T-cell (primary cell): Measurements from ENCODE around the gene ADCY1. TPM values are rescaled to one million over a fixed set of nuclear protein-coding genes. Genes with fewer than 3 reads are reported as not detected.

ENCODE experiments used
- ATAC-seq, 4 experiments: fragments of 200-7000 bp in 3 of 4; fragments of 150-1000 bp in 1 of 4; cut with Tn5 transposase; replicated peaks in 1 of 4; 1 replicate in 3 of 4; 2 replicates in 1 of 4; pipeline ENCODE4 v1.10.0; 2021; ENCODE audit warnings: moderate library complexity in 3 of 4, mild to moderate bottlenecking in 2 of 4, moderate number of reproducible peaks in 1 of 4
- CTCF ChIA-PET, 2 donors: fragments of 300-600 bp; sonication (Branson Sonifier 250); formaldehyde crosslinking; loops; one replicate each; lab custom pipeline; 2022; ENCODE audit warnings: antibody characterized with exemption in 2 of 2; lab: Charles Lee
- POLR2A ChIA-PET, 2 donors: fragments of 300-600 bp; sonication (Branson Sonifier 250); formaldehyde crosslinking; loops; one replicate each; lab custom pipeline; 2022; ENCODE audit warnings: antibody characterized with exemption in 2 of 2; lab: Charles Lee
- DNase-seq, 35 experiments: peaks; one replicate each; pipeline versions ENCODE4 v3.0.0 to v3.0.0-alpha.2; 2013 to 2023
- H3K27ac ChIP-seq: one replicate; pipeline ENCODE4 v1.5.1; 2013; ENCODE audit warnings: low read length
- H3K27me3 ChIP-seq, 2 experiments: replicated peaks in 1 of 2; 1 replicate in 1 of 2; 2 replicates in 1 of 2; pipeline versions ENCODE4 v1.6.1 to v1.7.0; 2013; ENCODE audit warnings: low read length in 1 of 2, mixed read lengths in 1 of 2; ENCODE audit not compliant: control insufficient read depth in 2 of 2, insufficient read depth in 2 of 2; ENCODE audit errors: extremely low read depth in 1 of 2
- H3K36me3 ChIP-seq, 2 donors: 1 replicate in 1 of 2; 2 replicates in 1 of 2; pipeline versions ENCODE4 v1.6.1 to v1.7.0; 2013; ENCODE audit warnings: low read length in 1 of 2; ENCODE audit not compliant: control insufficient read depth in 2 of 2, insufficient read depth in 1 of 2; ENCODE audit errors: extremely low read depth in 1 of 2
- H3K4me1 ChIP-seq, 2 experiments: 1 replicate in 1 of 2; 2 replicates in 1 of 2; pipeline versions ENCODE4 v1.6.1 to v1.7.0; 2013; ENCODE audit warnings: low read length in 2 of 2, mixed read lengths in 1 of 2; ENCODE audit not compliant: insufficient read depth in 2 of 2, control insufficient read depth in 1 of 2; ENCODE audit errors: extremely low read depth in 1 of 2
- H3K4me3 ChIP-seq, 2 donors: 1 replicate in 1 of 2; 2 replicates in 1 of 2; pipeline versions ENCODE4 v1.5.1 to v1.7.0; 2013; ENCODE audit warnings: mild to moderate bottlenecking in 2 of 2, low read length in 1 of 2, moderate library complexity in 1 of 2; ENCODE audit not compliant: control insufficient read depth in 1 of 2; ENCODE audit errors: extremely low read depth in 1 of 2
- H3K9me3 ChIP-seq: 2 replicates; pipeline ENCODE4 v1.7.0; 2013
- H3K27ac Mint-ChIP-seq, 2 donors: one replicate each; pipeline ENCODE4 v1.8.0; 2020 to 2021; ENCODE audit warnings: mild to moderate bottlenecking in 2 of 2, mixed read lengths in 2 of 2
- H3K27me3 Mint-ChIP-seq, 2 donors: one replicate each; pipeline ENCODE4 v1.8.0; 2021 to 2022; ENCODE audit warnings: mixed read lengths in 2 of 2
- H3K36me3 Mint-ChIP-seq: one replicate; pipeline ENCODE4 v1.8.0; 2021; ENCODE audit warnings: mixed read lengths
- H3K4me1 Mint-ChIP-seq, 3 donors: one replicate each; pipeline ENCODE4 v1.8.0; 2020 to 2022; ENCODE audit warnings: mixed read lengths in 3 of 3, mild to moderate bottlenecking in 1 of 3
- H3K4me3 Mint-ChIP-seq, 3 donors: one replicate each; pipeline ENCODE4 v1.8.0; 2020 to 2022; ENCODE audit warnings: mild to moderate bottlenecking in 3 of 3, mixed read lengths in 3 of 3, moderate library complexity in 3 of 3
- H3K9me3 Mint-ChIP-seq, 3 donors: one replicate each; pipeline ENCODE4 v1.8.0; 2020 to 2022; ENCODE audit warnings: mixed read lengths in 3 of 3
- WGBS: methylation state at CpG from one replicate; pipeline ENCODE4 v1.1.5; 2013; ENCODE audit warnings: missing lambda C conversion rate; ENCODE audit not compliant: insufficient coverage; 5-methylcytosine and 5-hydroxymethylcytosine counted together
- total RNA-seq, 35 experiments: library from RNA in 6 of 35; stranded (reverse) in 6 of 35; fragments of 120-200 nt in 1 of 35; gene quantifications; one replicate each; pipeline versions ENCODE4 v1.2.1 to v1.2.4 and lab custom pipeline; 2013 to 2026

ADCY1 gene
- total RNA-seq, 5 donors from 2014 or later (not counting 1 experiment from before 2014, with no cell fraction given): 0.03 to 0.44 (median 0.05) TPM

DNA sequence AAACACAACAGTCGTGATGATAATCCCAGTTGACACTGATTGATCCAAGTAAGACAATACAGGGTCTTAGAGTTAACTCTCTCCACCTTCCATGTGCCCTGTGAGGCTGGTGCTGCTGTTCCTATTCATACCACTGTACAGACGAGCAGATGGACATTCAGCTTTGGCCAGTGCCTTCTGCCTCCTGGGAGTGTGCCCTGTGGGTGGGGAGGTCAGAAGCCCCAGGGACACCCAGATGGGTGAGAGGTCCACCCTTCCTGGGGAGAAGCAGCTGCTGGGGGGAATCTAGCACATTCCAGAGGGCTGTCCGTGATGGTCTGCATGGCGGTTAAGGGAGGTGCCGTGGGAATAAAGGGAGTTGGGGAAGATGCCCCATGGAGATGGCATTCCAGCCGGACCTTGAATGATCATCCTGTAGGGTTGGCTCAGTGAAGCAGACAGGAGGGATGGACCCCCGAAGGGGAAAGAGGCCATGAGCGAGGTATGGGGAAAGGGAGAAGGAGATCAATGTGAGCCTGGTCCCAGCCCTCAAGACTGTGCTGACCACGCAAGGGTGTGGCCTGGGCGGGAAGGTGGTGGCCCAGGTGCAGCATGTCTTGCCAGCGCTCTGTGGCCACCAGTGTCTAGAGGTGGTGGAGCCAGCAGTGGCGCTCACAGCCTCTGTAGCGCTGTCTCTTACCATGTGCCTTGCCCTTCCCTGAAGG, 74.0 kb downstream of the ADCY1 start:
- no peaks in the 10 kb centered on the region for H3K36me3 ChIP-seq
- Mint-ChIP-seq H3K9me3 (peaks cover 0 to 3% (median 0%) of the 10 kb centered on the region in 3 donors), H3K36me3 (no peaks in the 10 kb centered on the region), H3K4me3 (no peak overlapping the region), H3K27ac (no peak overlapping the region), H3K27me3 (peaks cover 2 to 4% of the 10 kb centered on the region in 2 donors), H3K4me1 (peaks cover 0 to 6% (median 3%) of the 10 kb centered on the region in 3 donors)
- POLR2A ChIA-PET: no interaction called here
- 87% methylated on average over 11 of the region's 13 CpGs for WGBS
- ATAC-seq (no peak), DNase-seq (no peak)
- no peak overlapping the region for H3K27ac ChIP-seq
- H3K4me3 ChIP-seq: no peak overlapping the region
- H3K27me3 ChIP-seq: peaks cover 0 to 24% of the 10 kb centered on the region in 2 experiments
- H3K9me3 ChIP-seq: no peaks in the 10 kb centered on the region
- CTCF ChIA-PET: no interaction called here
- no peaks in the 10 kb centered on the region for H3K4me1 ChIP-seq

- H3K4me1 Mint-ChIP-seq: peaks cover 0 to 6% (median 3%) of the 10 kb centered on the region in 3 donors
- ChIA-PET POLR2A (no interaction called here), CTCF (no interaction called here)
- peaks cover under 1 to 4% of the 10 kb centered on the region in 2 donors for H3K27me3 Mint-ChIP-seq
- no peak for DNase-seq
- Histone ChIP-seq H3K9me3 (no peaks in the 10 kb centered on the region), H3K27ac (no peak overlapping the region), H3K36me3 (no peaks in the 10 kb centered on the region), H3K27me3 (peaks cover 0 to 24% of the 10 kb centered on the region in 2 experiments), H3K4me1 (no peaks in the 10 kb centered on the region), H3K4me3 (no peak overlapping the region)
- H3K9me3 Mint-ChIP-seq: peaks cover 0 to 3% (median 0%) of the 10 kb centered on the region in 3 donors
- H3K36me3 Mint-ChIP-seq: no peaks in the 10 kb centered on the region
- WGBS: 64% methylated on average over 4 of the region's 10 CpGs
- no peak overlapping the region for H3K4me3 Mint-ChIP-seq
- no peak overlapping the region for H3K27ac Mint-ChIP-seq
- no peak for ATAC-seq
Measured at GRCh38 chr7:45648671-45648995, 74.5 kb downstream of the ADCY1 start.

DNA sequence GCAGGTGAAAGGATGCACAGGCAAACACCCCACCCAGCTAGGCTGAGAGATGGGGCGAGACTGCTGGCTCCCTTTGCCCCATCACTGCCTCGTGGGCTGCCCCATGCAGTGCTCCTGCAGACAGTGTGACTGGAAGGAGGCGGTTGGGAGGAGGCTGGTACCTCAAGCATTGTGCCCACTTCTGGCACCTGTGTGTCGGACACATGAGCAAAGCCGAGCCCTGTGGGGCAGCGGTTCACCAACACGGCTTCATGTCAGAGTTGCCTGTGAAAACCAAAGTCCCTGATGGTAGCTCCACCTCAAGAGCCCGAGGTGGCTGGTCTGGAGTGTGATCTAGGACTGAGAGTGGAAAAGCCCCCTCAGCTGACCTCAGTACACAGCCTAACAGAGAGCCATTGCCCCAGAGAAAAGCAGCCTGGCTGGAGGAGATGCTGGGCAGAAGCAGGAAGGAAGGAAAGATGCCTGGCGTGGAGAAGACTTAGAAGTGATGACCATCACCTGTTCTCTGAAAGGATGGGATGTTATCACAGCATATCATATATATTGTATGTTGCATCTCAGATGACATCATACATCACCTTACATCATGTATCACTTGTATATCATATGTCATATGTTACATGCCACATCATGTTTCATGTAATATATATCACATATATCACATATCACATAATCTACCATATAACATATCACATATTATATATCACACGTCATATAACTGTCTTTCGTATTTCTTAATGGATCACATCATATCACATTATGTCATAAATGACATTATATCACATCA, 75.6 kb downstream of the ADCY1 start:
- WGBS: 100% methylated on average over 4 of the region's 11 CpGs

DNA sequence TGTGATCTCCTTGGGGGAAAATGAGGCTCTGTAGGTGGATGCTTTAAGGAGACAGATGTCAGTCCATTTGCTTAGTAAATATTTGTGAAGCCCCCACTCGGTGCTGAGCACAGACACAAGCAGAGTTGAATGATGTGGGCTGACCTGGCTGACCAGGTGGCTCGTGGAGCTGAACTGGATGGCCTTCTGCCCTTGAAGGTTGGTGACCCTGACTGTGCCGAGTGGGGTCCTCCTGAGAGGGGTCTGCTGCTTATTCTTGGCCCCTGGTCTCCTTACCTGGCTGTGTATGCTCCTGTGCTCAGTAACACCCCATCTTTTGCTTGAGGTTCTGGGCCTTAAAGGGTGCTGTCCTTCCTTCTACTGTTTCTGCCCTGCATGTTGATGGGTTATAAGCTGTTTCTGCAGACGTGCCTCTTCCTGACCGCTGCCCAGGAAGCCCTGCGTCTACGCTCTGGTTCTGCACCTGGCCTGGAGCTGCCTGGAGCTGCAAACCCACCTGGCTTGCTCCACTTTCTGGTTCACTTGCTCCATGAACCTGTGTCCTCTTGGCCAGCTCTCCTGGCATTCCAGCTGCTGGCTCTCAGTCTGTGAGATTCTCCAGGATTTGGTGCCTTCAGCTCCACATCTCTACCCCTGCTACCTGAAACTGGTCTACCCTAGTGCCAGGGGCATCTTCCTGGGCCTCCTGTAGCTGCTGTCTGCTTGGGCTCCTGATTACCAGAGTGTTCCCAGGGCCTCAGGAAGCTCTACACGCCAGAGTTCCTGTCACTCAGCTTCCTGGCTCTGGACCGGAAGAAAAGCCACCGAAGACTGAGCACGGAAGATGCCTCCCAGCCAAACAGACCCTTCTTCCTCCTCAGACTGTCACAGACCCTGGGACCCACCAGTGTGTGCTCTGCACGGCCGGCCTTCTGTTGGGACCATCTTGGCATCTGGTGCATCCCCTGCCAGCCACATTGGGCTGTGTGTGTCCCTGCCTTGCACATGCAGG, 76.5 kb downstream of the ADCY1 start:
- no peak overlapping the region for H3K4me3 ChIP-seq
- no peaks in the 10 kb centered on the region for H3K36me3 ChIP-seq
- Mint-ChIP-seq H3K36me3 (no peaks in the 10 kb centered on the region), H3K27me3 (no peaks in the 10 kb centered on the region), H3K27ac (no peak overlapping the region), H3K4me1 (peaks cover 0 to 6% (median 3%) of the 10 kb centered on the region in 3 donors), H3K9me3 (peaks cover 0 to 3% (median 0%) of the 10 kb centered on the region in 3 donors), H3K4me3 (no peak overlapping the region)
- no peaks in the 10 kb centered on the region for H3K9me3 ChIP-seq
- WGBS: 65% methylated on average over 10 of the region's 13 CpGs
- no peaks in the 10 kb centered on the region for H3K4me1 ChIP-seq
- ATAC-seq (no peak), DNase-seq (no peak)
- no peak overlapping the region for H3K27ac ChIP-seq
- H3K27me3 ChIP-seq: peaks cover 0 to 17% of the 10 kb centered on the region in 2 experiments
- CTCF ChIA-PET: no interaction called here
- POLR2A ChIA-PET: no interaction called here

More for the DNA sequence above, 75.6 kb downstream of the ADCY1 start:
- Histone ChIP-seq H3K27me3 (peaks cover 0 to 24% of the 10 kb centered on the region in 2 experiments), H3K4me3 (no peak overlapping the region), H3K4me1 (no peaks in the 10 kb centered on the region), H3K36me3 (no peaks in the 10 kb centered on the region), H3K27ac (no peak overlapping the region), H3K9me3 (no peaks in the 10 kb centered on the region)
- ChIA-PET POLR2A (no interaction called here), CTCF (no interaction called here)
- Mint-ChIP-seq H3K4me3 (no peak overlapping the region), H3K27me3 (no peaks in the 10 kb centered on the region), H3K27ac (no peak overlapping the region), H3K9me3 (peaks cover 0 to 3% (median 0%) of the 10 kb centered on the region in 3 donors), H3K4me1 (peaks cover 0 to 6% (median 3%) of the 10 kb centered on the region in 3 donors), H3K36me3 (no peaks in the 10 kb centered on the region)
- DNase-seq (no peak), ATAC-seq (no peak)

- ChIA-PET CTCF (no interaction called here), POLR2A (no interaction called here)
- Mint-ChIP-seq H3K4me1 (peaks cover 0 to 6% (median 3%) of the 10 kb centered on the region in 3 donors), H3K4me3 (no peak overlapping the region), H3K27ac (no peak overlapping the region), H3K36me3 (no peaks in the 10 kb centered on the region), H3K9me3 (peaks cover 0 to 3% (median 0%) of the 10 kb centered on the region in 3 donors), H3K27me3 (no peaks in the 10 kb centered on the region)
- H3K36me3 ChIP-seq: no peaks in the 10 kb centered on the region
- H3K4me3 ChIP-seq: no peak overlapping the region
- H3K27me3 ChIP-seq: peaks cover 0 to 10% of the 10 kb centered on the region in 2 experiments
- no peak for DNase-seq
- 82% methylated on average over 5 of the region's 6 CpGs for WGBS
- H3K9me3 ChIP-seq: no peaks in the 10 kb centered on the region
- no peak for ATAC-seq
- no peak overlapping the region for H3K27ac ChIP-seq
- no peaks in the 10 kb centered on the region for H3K4me1 ChIP-seq
Measured at GRCh38 chr7:45651540-45651939, 77.4 kb downstream of the ADCY1 start.

DNA sequence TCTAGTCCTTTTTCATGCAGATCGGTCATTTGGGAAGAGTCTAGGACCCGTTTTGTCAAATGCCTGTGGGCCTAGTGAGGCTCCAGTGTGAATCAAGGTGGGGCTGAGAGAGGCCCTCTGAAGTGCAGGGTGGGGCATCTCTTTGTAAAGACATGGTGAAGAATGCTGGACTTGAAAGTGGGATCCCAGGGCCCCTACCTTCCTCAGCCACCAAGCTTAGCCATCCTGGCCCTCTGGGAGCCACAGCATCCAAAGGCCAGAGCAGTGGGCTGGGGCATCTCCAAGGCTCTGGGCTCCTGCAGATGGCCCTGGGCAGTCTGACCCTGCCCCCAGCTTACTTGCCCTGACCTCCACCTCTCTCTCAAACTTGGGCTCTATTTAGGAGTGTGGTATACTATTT, 78.5 kb downstream of the ADCY1 start:
- ChIA-PET POLR2A (no interaction called here), CTCF (no interaction called here)
- no peaks in the 10 kb centered on the region for H3K36me3 Mint-ChIP-seq
- DNase-seq: no peak
- ATAC-seq: no peak
- no peak overlapping the region for H3K27ac ChIP-seq
- no peaks in the 10 kb centered on the region for H3K27me3 Mint-ChIP-seq
- no peak overlapping the region for H3K27ac Mint-ChIP-seq
- H3K9me3 ChIP-seq: no peaks in the 10 kb centered on the region
- 69% methylated on average over 2 of the region's 2 CpGs for WGBS
- H3K4me1 ChIP-seq: no peaks in the 10 kb centered on the region
- no peak overlapping the region for H3K4me3 ChIP-seq
- peaks cover 0 to 5% of the 10 kb centered on the region in 2 experiments for H3K27me3 ChIP-seq
- peaks cover 0 to 6% (median 3%) of the 10 kb centered on the region in 3 donors for H3K4me1 Mint-ChIP-seq
- H3K4me3 Mint-ChIP-seq: no peak overlapping the region
- H3K36me3 ChIP-seq: no peaks in the 10 kb centered on the region
- H3K9me3 Mint-ChIP-seq: peaks cover 0 to 3% (median 0%) of the 10 kb centered on the region in 3 donors
